Activated CD4-positive, alpha-beta T cell treated with anti-CD3 and anti-CD28 coated beads for 36 hours (primary cell): ENCODE measurements around the gene NAT9. TPM values are rescaled to one million over a fixed set of nuclear protein-coding genes. Genes with fewer than 3 reads are reported as not detected.
A peak's percentile ranks its signal among the peaks of the same experiment; 100 is the strongest.

Source experiments
- ATAC-seq: fragments of 200-7000 bp; cut with Tn5 transposase; one replicate; pipeline ENCODE4 v1.10.0; 2021; ENCODE audit warnings: mild to moderate bottlenecking, moderate library complexity
- CTCF ChIA-PET: fragments of 350-600 bp; sonication (Branson Sonifier 250); formaldehyde crosslinking; loops from one replicate; lab custom pipeline; 2021; ENCODE audit warnings: antibody characterized with exemption; lab: Charles Lee
- POLR2A ChIA-PET: fragments of 350-600 bp; sonication (Branson Sonifier 250); formaldehyde crosslinking; loops from one replicate; lab custom pipeline; 2021; ENCODE audit warnings: antibody characterized with exemption, inconsistent platforms; lab: Charles Lee
- DNase-seq: peaks from one replicate; pipeline ENCODE4 v3.0.0-alpha.2; 2020
- H3K27ac Mint-ChIP-seq: one replicate; pipeline ENCODE4 v1.8.0; 2021; ENCODE audit warnings: mixed read lengths
- H3K27me3 Mint-ChIP-seq: one replicate; pipeline ENCODE4 v1.8.0; 2021; ENCODE audit warnings: mixed read lengths
- H3K36me3 Mint-ChIP-seq: one replicate; pipeline ENCODE4 v1.8.0; 2021; ENCODE audit warnings: low read depth, mixed read lengths
- H3K4me1 Mint-ChIP-seq: one replicate; pipeline ENCODE4 v1.8.0; 2021; ENCODE audit warnings: mixed read lengths
- H3K4me3 Mint-ChIP-seq: one replicate; pipeline ENCODE4 v1.8.0; 2021; ENCODE audit warnings: mild to moderate bottlenecking, moderate library complexity, mixed read lengths
- H3K9me3 Mint-ChIP-seq: one replicate; pipeline ENCODE4 v1.8.0; 2021; ENCODE audit warnings: low read depth, mixed read lengths
- intact Hi-C, 2 experiments: fragments of 100-400 bp; cut with DNase I in 1 of 2; cut with micrococcal nuclease in 1 of 2; formaldehyde crosslinking; loops; one replicate each; pipeline versions ENCODE4 v1.14.2 to v1.15.1; 2022 to 2024; cut with DNase I, micrococcal nuclease
- total RNA-seq, 2 experiments: library from RNA; stranded (reverse); gene quantifications; one replicate each; pipeline ENCODE4 v1.2.3, GENCODE V29; 2021

NAT9 gene, protein sequence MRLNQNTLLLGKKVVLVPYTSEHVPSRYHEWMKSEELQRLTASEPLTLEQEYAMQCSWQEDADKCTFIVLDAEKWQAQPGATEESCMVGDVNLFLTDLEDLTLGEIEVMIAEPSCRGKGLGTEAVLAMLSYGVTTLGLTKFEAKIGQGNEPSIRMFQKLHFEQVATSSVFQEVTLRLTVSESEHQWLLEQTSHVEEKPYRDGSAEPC
- 10 to 100 TPM; 23.7 to 39.6 TPM for total RNA-seq

DNA sequence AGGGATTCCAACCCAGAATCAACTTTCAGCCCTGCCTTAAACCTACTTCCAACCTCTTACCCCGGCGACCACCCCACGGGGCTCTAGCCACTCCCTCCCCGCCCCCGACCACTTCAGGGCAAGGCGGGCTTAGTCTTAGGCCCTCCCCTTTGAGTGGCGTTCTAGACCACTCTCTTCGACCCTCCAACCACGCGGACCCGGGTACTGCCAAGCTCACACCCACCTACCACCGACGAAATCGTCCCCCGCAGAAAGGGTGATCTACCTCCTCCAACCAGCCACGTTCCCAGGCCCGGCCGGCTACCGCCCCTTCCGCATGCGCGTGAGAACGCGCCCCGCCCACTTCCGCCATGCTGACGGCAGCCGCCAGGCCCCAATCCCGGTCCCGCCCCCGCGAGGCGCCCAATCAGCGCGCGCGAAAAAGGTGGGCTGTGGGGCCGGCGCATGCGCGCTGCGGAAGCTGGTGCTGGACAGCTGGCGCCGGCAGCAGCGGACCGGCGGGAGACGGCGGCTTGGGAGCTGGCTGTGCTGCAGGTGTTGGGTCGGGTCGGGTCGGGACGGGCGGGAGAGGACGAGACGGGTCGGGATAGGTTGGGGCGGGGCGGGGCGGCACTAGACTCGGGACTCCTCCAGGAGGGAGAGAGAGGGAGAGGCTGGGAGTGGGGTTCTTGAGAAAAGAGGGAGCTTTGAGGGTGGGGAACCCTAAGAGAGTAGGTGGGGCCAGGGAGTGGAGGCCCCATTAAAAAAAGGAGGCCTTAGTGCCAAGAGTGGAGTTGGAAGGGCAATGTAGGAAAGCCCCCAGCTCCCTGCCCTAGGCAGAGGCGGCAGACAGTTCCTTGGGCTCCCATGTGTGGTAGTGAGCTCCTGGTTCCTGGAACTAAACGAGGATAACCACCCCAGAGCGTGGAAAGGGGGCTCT, at the start of gene NAT9:
TSS of gene NAT9 (minus strand) at position 302 of the 919 bp plus-strand sequence. CDS start 647 bp downstream, outside the sequence.
- Mint-ChIP-seq H3K4me1 (peaks cover 59% of the 10 kb centered on the region), H3K36me3 (peaks cover 21% of the 10 kb centered on the region), H3K9me3 (no peaks in the 10 kb centered on the region), H3K27me3 (no peaks in the 10 kb centered on the region), H3K4me3 (peak within 1 kb of the TSS; percentile 98), H3K27ac (peak within 1 kb of the TSS; percentile 94)
- POLR2A ChIA-PET: interaction anchor here (0.8 to 1.4 kb wide), 4 partner anchors 10 to 38 kb away, joined by 3 to 6 read pairs (median 4); no protein-coding TSS in a partner anchor
- ATAC-seq (peak; percentile 76), DNase-seq (peak; percentile 100)
- CTCF ChIA-PET: interaction anchor here (0.6 to 9.5 kb wide), 11 partner anchors 9 to 464 kb away, joined by 3 to 93 read pairs (median 4); partner anchors contain the start of gene FDXR
- intact Hi-C loops: loop anchor here (1.0 to 10.0 kb wide), 6 partner anchors 28 to 1958 kb away; partner anchors contain the start of genes NHERF1 (in 2 of the 2), CASKIN2 (in 1 of the 2), MFSD11 (in 1 of the 2) and SRSF2 (in 1 of the 2)

DNA sequence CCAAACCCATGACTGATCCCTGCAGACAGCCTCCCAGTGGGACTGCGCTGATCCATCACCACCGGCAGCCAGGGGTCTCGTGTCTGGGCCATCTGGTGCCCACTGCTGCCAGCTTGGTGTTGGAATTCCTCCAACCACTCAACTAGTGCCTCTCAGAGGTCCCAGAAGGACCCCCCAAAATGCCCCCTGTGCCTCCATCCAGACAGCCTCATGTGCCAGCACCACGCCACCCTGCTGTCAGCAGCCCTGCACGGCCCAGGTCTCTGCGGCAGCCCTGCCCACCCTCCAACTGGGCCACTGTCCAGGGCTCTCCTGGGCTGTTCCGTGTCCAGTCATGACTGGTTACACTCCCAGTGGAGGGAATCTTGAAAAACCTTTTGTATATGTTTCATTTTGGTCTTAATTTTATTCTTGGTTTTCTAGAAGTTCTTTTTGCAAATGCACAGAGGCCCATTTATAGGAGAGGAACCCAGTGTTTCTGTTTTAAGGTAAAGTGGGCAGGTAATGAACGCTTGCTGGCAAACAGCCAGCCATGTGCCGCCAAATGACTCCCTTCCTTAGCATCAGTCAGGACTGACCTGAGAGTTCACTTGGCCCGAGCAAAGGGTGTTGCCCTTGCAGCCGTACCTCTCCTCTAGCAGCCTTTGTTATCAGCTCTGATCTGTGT, 48.9 kb upstream of the NAT9 start:
- Mint-ChIP-seq H3K4me3 (no peak overlapping the region), H3K4me1 (no peaks in the 10 kb centered on the region), H3K27me3 (no peaks in the 10 kb centered on the region), H3K9me3 (no peaks in the 10 kb centered on the region), H3K27ac (no peak overlapping the region), H3K36me3 (peaks cover 6% of the 10 kb centered on the region)
- ChIA-PET POLR2A (no interaction called here), CTCF (no interaction called here)
- ATAC-seq: no peak
- no peak for DNase-seq
- intact Hi-C loops: no loop called here

DNA sequence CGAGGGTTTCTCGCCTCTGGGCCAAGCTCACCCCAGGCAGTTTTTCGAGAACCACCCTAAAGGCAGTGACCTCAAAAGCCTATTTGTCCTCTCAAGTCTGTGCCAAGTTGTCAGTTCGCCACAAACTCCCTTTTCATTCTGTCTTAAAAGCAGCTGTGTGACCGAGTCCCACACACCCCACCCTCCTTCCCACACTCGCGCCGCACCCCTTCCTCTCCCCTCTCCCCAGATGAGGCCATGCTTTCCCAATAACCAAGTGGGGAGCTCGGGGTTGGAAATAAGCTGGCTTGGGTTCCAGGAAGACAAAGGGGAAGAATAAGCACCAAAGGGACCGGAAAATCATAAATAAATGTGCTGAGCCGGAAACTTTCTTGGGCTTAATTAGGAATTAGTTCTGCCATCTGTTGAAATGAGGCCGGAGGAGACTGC, 46.8 kb upstream of the NAT9 start:
- H3K9me3 Mint-ChIP-seq: no peaks in the 10 kb centered on the region
- H3K36me3 Mint-ChIP-seq: peaks cover 6% of the 10 kb centered on the region
- no peak for DNase-seq
- ChIA-PET POLR2A (no interaction called here), CTCF (interaction anchor here (0.6 kb wide), 1 partner anchor 18 kb away, joined by 3 read pairs; no protein-coding TSS in a partner anchor)
- no peaks in the 10 kb centered on the region for H3K4me1 Mint-ChIP-seq
- H3K27ac Mint-ChIP-seq: no peak overlapping the region
- no peak overlapping the region for H3K4me3 Mint-ChIP-seq
- no peak for ATAC-seq
- H3K27me3 Mint-ChIP-seq: no peaks in the 10 kb centered on the region
- intact Hi-C loops: no loop called here

DNA sequence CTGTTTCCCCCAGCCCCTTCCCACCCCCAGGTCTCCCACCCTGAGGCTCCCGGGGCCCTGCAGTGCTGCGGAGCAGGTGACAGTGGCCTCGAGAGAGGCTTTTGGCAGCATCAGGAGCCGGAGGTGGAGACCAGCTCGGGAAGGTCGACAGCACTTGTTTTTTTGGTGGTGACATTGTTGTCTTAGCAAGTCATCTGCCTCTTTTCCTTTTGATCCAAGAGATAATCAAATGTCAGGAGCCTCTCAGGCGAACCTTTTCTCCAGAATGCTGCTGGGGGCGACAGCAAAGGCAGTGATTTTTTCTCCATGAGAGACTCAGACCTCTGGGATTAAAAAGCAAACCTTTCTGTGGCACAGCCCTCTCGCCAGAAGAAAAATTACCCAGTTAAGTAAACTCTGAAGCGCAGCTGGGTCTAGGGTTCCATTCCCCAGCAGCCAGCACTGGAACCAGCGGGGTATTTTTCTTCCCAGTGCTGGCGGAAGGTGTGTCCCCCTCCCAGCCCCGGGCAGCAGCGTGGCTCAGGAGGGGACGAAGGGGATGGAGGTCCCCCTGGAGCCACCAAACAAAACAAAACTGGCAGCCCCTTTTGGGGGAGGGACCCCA, 46.3 kb upstream of the NAT9 start:
- POLR2A ChIA-PET: no interaction called here

DNA sequence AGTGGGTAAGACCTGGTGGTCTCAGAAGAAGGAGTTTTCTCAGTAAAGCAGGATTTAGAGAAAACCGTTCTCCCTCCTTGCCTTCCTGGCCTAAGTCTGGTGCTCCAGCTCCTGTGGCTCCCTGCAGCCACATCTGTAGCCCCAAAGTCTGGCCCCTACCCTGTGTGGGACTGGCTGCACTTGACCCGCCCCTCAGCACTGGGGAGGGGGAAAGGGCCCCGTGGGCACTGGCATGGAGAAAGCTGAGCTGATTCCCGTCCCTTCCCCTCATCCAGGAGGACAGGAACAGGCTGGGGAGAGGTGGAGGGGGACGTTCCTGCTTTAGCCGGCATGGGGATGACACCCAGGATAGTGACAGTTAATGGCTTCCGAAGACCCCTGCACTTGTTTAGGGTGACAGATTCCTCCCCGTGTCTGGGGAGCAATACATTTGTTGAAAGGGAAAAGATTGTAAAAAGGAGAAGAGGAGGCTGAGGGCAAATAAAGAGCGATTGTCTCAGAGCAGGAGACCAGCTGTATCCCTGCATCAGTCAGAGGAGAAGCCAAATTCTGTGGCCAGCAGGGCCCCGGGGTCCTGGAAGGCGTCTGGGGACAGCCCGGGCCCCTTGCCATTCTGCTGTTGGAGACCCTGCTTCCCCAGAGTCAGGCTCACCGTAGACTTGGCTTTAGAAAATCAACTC, 45.6 kb upstream of the NAT9 start:
- DNase-seq (no peak), ATAC-seq (no peak)
- peaks cover 6% of the 10 kb centered on the region for H3K36me3 Mint-ChIP-seq
- H3K4me3 Mint-ChIP-seq: no peak overlapping the region
- H3K27me3 Mint-ChIP-seq: no peaks in the 10 kb centered on the region
- ChIA-PET CTCF (interaction anchor here (0.6 to 1.1 kb wide), 2 partner anchors 31 to 153 kb away, joined by 3 to 4 read pairs; no protein-coding TSS in a partner anchor), POLR2A (no interaction called here)
- H3K27ac Mint-ChIP-seq: no peak overlapping the region
- intact Hi-C loops: no loop called here
- no peaks in the 10 kb centered on the region for H3K4me1 Mint-ChIP-seq
- H3K9me3 Mint-ChIP-seq: no peaks in the 10 kb centered on the region

More for the DNA sequence above, 46.3 kb upstream of the NAT9 start:
- Mint-ChIP-seq H3K9me3 (no peaks in the 10 kb centered on the region), H3K4me3 (no peak overlapping the region), H3K27ac (no peak overlapping the region), H3K4me1 (no peaks in the 10 kb centered on the region), H3K36me3 (peaks cover 6% of the 10 kb centered on the region), H3K27me3 (no peaks in the 10 kb centered on the region)
- intact Hi-C loops: no loop called here
- CTCF ChIA-PET: interaction anchor here (0.6 kb wide), 1 partner anchor 18 kb away, joined by 3 read pairs; no protein-coding TSS in a partner anchor
- DNase-seq (no peak), ATAC-seq (no peak)

DNA sequence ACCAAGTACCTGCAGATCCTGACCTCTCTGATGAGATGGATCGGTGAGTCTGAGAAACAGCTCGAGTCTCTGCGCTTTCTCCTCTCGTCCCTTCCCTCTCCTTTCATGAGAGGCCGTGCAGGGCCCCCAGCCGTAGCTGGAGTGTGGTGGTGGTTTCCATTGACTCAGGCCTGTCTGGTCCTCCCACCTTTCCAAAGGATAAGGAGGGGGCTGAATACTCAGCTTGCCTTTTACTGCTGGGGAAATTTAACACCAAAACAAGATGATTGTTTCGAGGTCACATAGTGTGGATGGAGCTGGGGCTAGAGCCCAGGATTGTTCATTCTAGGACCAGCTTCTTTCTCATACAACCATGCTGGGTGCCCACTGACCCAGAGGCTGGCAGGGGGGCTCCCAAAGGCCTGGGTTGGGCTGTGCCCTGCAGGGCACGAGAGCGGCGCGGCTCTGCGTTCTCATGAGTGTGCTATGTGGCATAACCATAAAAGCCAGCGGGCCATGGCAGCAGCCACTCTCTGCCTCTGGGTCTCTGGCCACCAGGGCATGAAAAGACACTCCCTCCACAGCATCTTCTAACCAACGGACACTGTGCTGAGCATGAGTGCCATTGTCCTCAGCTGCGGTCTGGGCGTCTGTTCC, 43.8 kb upstream of the NAT9 start:
- H3K27ac Mint-ChIP-seq: no peak overlapping the region
- CTCF ChIA-PET: interaction anchor here (0.6 to 1.2 kb wide), 3 partner anchors 29 to 54 kb away, joined by 3 read pairs; no protein-coding TSS in a partner anchor
- H3K9me3 Mint-ChIP-seq: no peaks in the 10 kb centered on the region
- peaks cover 4% of the 10 kb centered on the region for H3K36me3 Mint-ChIP-seq
- DNase-seq (no peak), ATAC-seq (no peak)
- POLR2A ChIA-PET: no interaction called here
- no peaks in the 10 kb centered on the region for H3K4me1 Mint-ChIP-seq
- intact Hi-C loops: no loop called here
- H3K4me3 Mint-ChIP-seq: no peak overlapping the region
- H3K27me3 Mint-ChIP-seq: no peaks in the 10 kb centered on the region

DNA sequence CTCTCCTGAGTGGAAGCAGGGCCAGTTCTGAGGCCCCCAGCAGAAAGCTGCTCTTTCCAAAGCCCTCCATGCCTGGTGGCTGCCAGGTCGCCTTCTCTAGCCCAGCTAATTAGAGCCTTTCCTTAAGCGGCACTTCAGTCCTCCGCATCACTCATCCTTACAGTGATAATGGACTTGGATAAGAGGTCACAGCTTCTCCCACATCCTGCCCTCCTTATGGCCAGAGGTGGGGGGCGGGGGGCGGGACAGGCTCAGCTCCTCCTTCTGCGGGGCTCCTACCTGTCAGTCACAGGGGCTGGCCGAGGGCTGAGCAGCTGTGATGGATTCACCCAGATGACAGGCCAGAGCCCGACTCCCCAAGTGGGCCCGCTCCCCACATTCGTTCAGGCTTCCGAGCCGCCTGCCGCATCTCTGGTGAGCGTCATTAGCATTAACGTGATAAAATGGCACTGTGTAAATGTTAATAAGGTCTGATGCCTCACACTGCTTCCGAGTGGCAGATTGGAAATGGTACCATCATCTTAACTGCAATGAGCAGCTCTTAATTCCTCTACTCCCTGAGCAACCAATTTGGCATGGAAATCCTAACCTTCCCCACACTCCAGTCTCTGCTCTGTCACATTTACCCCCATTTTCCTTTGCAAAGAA, 42.3 kb upstream of the NAT9 start:
- Mint-ChIP-seq H3K4me1 (no peaks in the 10 kb centered on the region), H3K4me3 (no peak overlapping the region), H3K36me3 (peaks cover 4% of the 10 kb centered on the region), H3K9me3 (no peaks in the 10 kb centered on the region), H3K27me3 (no peaks in the 10 kb centered on the region), H3K27ac (no peak overlapping the region)
- ChIA-PET POLR2A (interaction anchor here (0.6 kb wide), 1 partner anchor 146 kb away, joined by 4 read pairs; no protein-coding TSS in a partner anchor), CTCF (interaction anchor here (0.6 to 1.2 kb wide), 2 partner anchors 8 to 44 kb away, joined by 3 to 4 read pairs; no protein-coding TSS in a partner anchor)
- intact Hi-C loops: no loop called here
- DNase-seq (no peak), ATAC-seq (no peak)

DNA sequence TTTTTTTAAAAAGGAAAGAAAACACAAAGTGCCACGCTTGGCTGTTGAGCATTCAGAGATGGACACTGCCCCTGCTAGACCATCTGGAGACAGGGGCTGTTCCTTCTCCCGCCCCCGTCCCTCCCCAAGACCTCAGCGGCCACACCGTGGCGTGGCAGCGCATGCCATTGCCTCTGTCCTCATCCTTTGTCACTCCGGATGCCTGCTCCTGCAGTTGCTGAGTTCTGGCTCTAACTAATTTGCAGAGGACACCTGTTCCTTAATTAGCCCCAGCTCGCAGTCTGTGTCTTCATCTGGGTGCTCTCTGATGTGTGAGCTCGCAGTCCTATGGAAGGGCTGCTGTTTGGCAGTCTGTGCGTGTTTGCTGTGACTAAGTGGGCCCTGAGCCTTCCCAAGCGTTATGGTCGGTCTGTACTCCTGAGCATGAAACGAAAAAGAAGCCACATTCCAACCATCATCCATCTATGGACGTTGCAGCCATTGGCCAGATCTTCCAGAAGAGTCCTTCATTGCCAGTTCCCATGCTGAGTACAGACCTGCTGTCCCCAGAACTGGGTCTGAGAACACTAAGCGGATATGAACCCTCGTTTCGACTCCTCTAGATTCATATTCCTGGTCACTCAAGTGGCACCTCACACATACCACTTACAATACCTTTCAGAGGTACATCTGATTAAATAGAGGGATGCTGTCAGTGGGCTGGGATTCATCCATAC, 40.9 kb upstream of the NAT9 start:
- intact Hi-C loops: no loop called here
- ATAC-seq: no peak
- H3K27me3 Mint-ChIP-seq: no peaks in the 10 kb centered on the region
- H3K9me3 Mint-ChIP-seq: no peaks in the 10 kb centered on the region
- peaks cover 4% of the 10 kb centered on the region for H3K36me3 Mint-ChIP-seq
- H3K4me3 Mint-ChIP-seq: no peak overlapping the region
- no peak overlapping the region for H3K27ac Mint-ChIP-seq
- POLR2A ChIA-PET: no interaction called here
- CTCF ChIA-PET: interaction anchor here (0.7 to 0.9 kb wide), 2 partner anchors 10 to 55 kb away, joined by 3 to 4 read pairs; no protein-coding TSS in a partner anchor
- DNase-seq: no peak
- H3K4me1 Mint-ChIP-seq: no peaks in the 10 kb centered on the region
